Measurements from ENCODE around the gene NTSR1. TPM values are rescaled to one million over a fixed set of nuclear protein-coding genes. Genes with fewer than 3 reads are reported as not detected.

Gene NTSR1
- total RNA-seq, 4 donors from 2014 or later, result 0.06 to 0.09 TPM; not detected in 2

- peaks cover 0 to 7% (median 3%) of the 10 kb centered on the region in 3 donors for H3K4me1 ChIP-seq
- H3K27me3 ChIP-seq, result peaks cover 0 to 31% (median 0%) of the 10 kb centered on the region in 4 donors
- WGBS, 2 donors, result 73 to 75% methylated on average over 7 of the region's 7 CpGs
- no peak for DNase-seq
- H3K9me3 ChIP-seq, result no peaks in the 10 kb centered on the region
- no peak overlapping the region for H3K4me3 ChIP-seq
- intact Hi-C loops (cut with DNase I), result loop anchor here (5.0 to 10.0 kb wide), 2 partner anchors 110 to 293 kb away; no protein-coding TSS in a partner anchor
- no peaks in the 10 kb centered on the region for H3K36me3 ChIP-seq
- TF ChIP-seq POLR2A (IDR thresholded peaks at IDR 0.05) (no peak), CTCF (IDR thresholded peaks at IDR 0.05) (no peak)
- no peak overlapping the region for H3K27ac ChIP-seq
These were observed 78.7 kb downstream of the NTSR1 start for GRCh38 chr20:62787321-62787720.

- H3K27ac ChIP-seq, result no peak overlapping the region
- H3K4me1 ChIP-seq, result peaks cover 0 to 7% (median 3%) of the 10 kb centered on the region in 3 donors
- intact Hi-C loops (cut with DNase I), result loop anchor here (5.0 to 10.0 kb wide), 2 partner anchors 111 to 293 kb away; no protein-coding TSS in a partner anchor
- no peaks in the 10 kb centered on the region for H3K9me3 ChIP-seq
- TF ChIP-seq CTCF (IDR thresholded peaks at IDR 0.05) (no peak), POLR2A (IDR thresholded peaks at IDR 0.05) (no peak)
- H3K4me3 ChIP-seq, result no peak overlapping the region
- peaks cover 0 to 27% (median 0%) of the 10 kb centered on the region in 4 donors for H3K27me3 ChIP-seq
- no peak for DNase-seq
- no peaks in the 10 kb centered on the region for H3K36me3 ChIP-seq
- 79 to 84% methylated on average over 3 to 5 of the region's 5 CpGs for WGBS, 2 donors
These were observed 79.2 kb downstream of the NTSR1 start for GRCh38 chr20:62787866-62788265.

GRCh38 chr20:62788607-62789006, 80.0 kb downstream of the NTSR1 start:
- Histone ChIP-seq H3K36me3 (no peaks in the 10 kb centered on the region), H3K27ac (no peak overlapping the region), H3K4me3 (no peak overlapping the region), H3K9me3 (no peaks in the 10 kb centered on the region), H3K4me1 (peaks cover 1 to 12% (median 3%) of the 10 kb centered on the region in 3 donors), H3K27me3 (peaks cover 0 to 27% (median 0%) of the 10 kb centered on the region in 4 donors)
- DNase-seq, result no peak
- intact Hi-C loops (cut with DNase I), result loop anchor here (5.0 to 10.0 kb wide), 2 partner anchors 111 to 294 kb away; no protein-coding TSS in a partner anchor
- WGBS, 2 donors, result 57 to 65% methylated on average over 6 to 10 of the region's 15 CpGs
- TF ChIP-seq CTCF (IDR thresholded peaks at IDR 0.05), result no peak
- no peak for TF ChIP-seq POLR2A (IDR thresholded peaks at IDR 0.05)

GRCh38 chr20:62790075-62790474, 81.4 kb downstream of the NTSR1 start:
- TF ChIP-seq POLR2A (IDR thresholded peaks at IDR 0.05), result no peak
- no peak for TF ChIP-seq CTCF (IDR thresholded peaks at IDR 0.05)
- intact Hi-C loops (cut with DNase I), result no loop called here
- Histone ChIP-seq H3K4me3 (no peak overlapping the region), H3K36me3 (no peaks in the 10 kb centered on the region), H3K27me3 (peaks cover 0 to 17% (median 0%) of the 10 kb centered on the region in 4 donors), H3K9me3 (no peaks in the 10 kb centered on the region), H3K27ac (no peak overlapping the region), H3K4me1 (peaks cover 3 to 25% (median 5%) of the 10 kb centered on the region in 3 donors)
- 81 to 92% methylated on average over 8 to 9 of the region's 12 CpGs for WGBS, 2 donors
- no peak for DNase-seq

GRCh38 chr20:62791301-62792181, 82.9 kb downstream of the NTSR1 start:
- intact Hi-C loops (cut with DNase I), result no loop called here
- 25 to 32% methylated on average over 16 to 19 of the region's 23 CpGs for WGBS, 2 donors
- Histone ChIP-seq H3K4me1 (peaks cover 3 to 36% (median 5%) of the 10 kb centered on the region in 3 donors), H3K27me3 (peaks cover 0 to 3% (median 0%) of the 10 kb centered on the region in 4 donors), H3K27ac (no peak overlapping the region), H3K9me3 (no peaks in the 10 kb centered on the region), H3K4me3 (no peak overlapping the region), H3K36me3 (no peaks in the 10 kb centered on the region)
- DNase-seq, result no peak
- peak; percentile 77 to 94 (median 89) for TF ChIP-seq CTCF (IDR thresholded peaks at IDR 0.05)
- no peak for TF ChIP-seq POLR2A (IDR thresholded peaks at IDR 0.05)
